GM18907 (cell line): Measurements from ENCODE around the gene HMGB3.
"Not testable (repeated sequence)": the region's sequence is repeated elsewhere in the genome, so short reads cannot be mapped to it uniquely, and the experiment has no call there.

ENCODE experiments used
- ATAC-seq: cut with Tn5 transposase; IDR thresholded peaks from one replicate; pipeline ENCODE4 v1.9.1; 2021; ENCODE audit warnings: mild to moderate bottlenecking, moderate library complexity; ENCODE audit not compliant: unreplicated experiment

The HMGB3 gene

DNA sequence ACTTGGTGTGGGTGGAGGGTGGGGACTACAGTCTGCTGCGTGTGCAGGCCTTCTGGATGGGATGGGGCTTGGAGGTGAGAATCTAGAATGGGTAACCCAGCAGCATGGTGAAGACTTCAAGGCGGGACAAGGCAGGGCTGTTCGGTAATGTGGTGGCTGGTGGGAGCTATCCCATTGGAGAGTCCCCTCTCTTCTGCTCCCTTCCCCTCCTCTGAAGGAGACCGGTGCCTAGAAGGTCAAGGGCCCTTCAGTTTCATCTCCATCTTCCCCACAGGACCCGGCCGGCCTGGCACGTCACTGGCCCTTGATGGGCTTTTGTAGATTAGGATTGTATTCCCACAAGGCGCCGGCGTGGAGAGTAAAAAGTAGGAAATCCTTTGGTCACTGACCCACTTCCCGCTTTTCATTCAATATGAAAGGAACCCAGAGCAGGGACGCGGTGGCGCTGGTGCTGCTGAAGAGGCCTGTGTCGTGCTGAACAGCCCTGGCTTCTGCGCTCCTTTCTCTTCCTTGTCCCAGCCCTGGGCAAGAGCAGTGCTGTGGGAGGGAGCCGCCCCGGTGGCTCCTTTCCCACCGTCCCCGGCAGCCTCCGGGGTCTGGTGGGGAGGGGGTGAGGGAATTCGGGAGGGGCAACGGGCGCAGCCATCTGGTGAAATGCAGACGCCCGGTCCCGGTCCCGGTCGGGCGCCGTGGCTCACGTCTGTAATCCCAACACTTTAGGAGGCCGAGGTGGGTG lies 7.3 kb upstream of the HMGB3 start:
- no peak for ATAC-seq

DNA sequence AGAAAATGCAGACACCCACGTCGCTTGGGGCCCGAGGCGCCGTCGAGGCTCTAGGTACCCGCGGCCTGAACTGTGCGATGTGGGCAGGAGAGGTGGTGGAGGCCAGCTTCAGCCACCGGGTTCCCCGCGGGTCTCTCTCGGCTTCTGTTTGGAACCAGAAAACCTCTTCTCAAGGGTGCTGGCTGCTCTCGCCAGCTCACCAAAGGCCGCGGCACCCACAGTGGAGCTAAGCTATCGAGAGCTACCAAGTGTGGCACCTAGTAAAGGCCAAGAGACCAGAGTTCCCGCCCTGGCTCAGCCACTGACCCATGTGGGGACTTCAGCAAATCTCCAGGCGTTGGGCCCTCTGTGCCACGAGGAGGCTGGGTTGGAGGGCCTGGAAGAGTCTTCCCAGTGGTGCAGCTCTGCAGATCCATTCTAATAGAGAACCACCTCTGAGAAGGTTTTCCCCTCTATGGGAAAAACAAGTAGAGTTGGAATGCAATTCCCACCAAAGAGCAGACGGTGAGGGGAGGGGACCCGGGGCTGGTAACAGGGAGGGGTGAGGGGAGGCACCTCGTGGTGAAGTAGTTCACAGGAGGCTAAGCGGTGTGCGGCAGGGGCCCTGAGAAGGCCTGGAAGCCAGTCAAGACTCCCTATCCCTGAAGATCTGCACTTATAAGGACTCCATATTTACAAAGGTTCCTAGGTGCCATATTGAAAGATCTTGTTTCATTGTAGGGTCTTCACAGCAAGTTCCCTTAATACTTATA lies 5.5 kb upstream of the HMGB3 start:
- no peak for ATAC-seq

DNA sequence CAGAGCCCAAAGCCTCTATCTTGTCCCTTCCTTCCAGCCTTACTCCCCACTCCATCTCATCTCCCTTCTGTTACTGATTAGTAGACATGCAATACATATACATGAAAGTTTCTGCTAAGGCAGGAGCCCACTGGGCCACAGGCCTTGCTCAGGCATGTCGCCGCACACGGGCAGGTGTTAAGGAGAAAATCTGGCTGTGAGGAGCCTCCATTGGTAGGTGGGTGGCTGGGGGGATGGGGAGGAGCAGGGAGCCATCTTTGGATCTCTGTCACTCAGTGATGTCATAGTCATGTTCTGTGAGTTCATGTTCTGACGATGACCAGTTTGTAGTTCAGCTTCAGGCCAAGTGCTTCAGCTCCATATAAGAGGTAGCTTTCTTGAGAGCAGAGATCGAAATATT lies 2.9 kb upstream of the HMGB3 start:
- no peak for ATAC-seq

DNA sequence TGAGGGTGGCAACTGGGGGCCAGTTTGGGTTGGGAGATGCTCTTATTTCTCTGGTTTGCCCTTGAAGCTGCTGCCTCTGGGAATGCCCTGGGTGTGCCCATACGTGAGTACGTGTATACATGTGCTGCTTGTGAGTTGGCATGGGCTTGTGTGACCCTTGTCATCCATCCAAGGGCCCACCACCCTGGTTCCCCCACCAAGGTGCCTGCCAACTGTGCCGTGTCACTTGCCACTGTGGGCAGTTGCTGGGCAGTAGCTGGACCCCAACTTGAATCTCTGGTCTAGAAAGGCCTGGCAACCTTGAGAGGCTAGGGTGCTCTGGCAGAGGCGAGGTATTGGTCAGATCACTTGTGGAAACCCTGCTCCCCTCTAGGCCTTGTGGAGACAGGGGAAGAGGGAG lies 2.4 kb upstream of the HMGB3 start:
- ATAC-seq = no peak

DNA sequence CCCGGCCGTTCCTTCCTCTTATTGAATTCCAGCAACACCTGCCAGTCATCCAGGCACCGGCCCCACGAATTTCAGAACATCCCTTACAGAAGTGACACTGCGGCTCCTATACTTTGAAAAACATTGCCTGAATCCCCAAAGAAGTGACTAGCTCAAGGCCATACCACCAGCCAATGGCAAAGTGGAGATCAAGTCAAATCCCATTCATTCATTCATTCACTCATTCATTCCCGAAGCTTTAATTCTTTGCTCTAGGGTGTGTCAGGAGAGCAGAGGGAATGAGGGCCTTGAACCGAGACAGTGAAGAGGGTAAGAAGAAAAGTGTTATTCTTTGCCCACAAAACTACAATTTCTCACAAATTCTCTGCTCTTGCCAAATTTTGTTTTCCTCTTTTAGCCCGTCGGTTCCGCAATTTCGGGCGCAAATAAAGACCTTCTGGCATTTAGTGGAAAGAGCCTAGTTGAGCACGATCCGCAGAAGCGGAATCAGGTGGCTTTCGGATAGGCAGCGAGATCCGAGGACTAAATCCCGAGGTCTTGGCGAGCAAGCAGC lies 824 bp upstream of the HMGB3 start:
- no peak for ATAC-seq

DNA sequence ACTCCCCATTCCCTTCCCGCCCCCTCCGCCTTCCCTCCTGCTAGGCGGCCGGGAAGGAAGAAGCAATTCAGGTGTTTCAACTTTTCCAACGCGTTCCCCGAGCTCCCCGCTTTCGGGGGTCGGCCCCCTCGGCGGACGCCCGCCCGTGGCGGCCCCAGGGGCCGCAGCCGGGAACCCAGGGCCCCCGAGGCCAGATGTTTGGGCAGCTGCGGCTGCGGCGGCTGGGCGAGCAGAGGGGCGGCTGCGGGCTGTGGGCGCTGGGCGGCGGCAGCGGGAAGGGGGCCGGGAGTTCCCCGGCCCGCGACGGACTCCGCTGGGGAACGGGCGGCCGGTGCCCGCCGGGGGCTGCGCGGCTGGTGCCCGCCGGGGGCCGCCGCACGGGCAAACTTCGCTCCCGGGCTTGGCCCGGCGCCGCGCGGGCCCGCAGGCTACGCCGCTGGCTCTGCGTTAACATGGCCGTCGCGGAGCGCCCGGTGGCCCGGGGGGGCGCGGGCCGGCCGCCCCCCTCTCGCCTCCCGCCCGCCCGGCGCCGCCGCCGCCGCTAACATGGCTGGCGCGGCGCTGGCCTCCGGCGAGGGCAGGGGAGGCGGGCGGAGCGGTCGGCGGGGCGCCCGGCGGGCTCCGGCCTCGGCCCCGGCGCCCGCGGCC lies 510 bp downstream of the HMGB3 start:
- peak; percentile 19 for ATAC-seq

DNA sequence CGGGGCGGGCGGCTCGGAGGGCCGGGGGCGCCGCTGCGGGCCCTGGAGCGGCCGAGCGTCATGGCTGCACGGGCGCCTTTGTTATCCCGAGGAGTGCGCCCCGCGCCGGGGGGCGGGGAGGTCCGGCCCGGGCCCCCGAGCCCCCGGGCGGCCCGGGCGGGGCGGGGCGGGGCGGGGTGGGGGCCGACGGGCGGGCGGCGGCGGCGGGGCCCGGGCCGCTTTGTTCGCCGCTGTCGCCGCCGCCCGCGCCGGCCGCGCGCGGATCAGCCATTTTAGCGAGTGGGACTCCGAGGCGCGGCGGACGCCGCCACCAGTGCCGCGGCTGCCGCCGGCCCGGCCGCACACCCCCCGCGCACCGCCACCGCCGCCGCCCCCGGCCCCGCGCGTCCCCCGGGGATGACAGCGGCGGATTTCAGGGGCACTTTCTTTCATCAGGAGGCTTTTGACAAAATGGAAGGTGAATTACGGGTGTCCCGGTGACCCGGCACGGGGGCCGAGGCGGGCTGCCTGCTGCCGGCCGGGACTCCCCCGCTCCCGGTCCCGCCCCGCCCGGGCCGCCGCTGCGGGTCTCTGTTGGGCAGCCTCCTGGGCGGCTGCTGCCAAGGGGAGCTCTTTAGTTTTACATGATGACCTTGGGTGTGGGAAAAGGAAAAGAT lies 1.2 kb downstream of the HMGB3 start:
- peak; percentile 22 for ATAC-seq

DNA sequence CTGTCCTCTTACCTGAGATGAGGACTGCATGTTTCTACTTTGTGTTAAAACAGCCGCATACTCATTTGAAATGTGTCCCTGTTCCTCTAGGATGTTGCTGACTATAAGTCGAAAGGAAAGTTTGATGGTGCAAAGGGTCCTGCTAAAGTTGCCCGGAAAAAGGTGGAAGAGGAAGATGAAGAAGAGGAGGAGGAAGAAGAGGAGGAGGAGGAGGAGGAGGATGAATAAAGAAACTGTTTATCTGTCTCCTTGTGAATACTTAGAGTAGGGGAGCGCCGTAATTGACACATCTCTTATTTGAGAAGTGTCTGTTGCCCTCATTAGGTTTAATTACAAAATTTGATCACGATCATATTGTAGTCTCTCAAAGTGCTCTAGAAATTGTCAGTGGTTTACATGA lies 4.6 kb downstream of the HMGB3 start:
- ATAC-seq = not testable (repeated sequence)

DNA sequence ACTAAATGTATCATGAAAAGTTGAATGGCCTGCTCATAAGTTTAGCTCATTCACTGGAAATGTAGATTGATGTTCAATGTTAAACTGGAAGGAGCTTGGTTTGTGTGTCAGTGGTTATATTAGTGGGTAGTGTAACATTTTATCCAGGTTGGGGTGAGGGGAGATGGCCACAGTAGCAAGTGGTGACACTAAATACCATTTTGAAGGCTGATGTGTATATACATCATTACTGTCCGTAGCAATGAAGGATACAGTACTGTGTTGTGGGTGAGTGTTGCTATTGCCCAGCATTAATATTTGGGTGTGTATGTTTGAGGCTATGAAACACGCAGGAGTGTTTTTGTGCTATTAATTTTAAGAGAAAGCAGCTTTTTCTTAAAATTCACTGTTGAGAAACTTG lies 6.3 kb downstream of the HMGB3 start:
- no peak for ATAC-seq

DNA sequence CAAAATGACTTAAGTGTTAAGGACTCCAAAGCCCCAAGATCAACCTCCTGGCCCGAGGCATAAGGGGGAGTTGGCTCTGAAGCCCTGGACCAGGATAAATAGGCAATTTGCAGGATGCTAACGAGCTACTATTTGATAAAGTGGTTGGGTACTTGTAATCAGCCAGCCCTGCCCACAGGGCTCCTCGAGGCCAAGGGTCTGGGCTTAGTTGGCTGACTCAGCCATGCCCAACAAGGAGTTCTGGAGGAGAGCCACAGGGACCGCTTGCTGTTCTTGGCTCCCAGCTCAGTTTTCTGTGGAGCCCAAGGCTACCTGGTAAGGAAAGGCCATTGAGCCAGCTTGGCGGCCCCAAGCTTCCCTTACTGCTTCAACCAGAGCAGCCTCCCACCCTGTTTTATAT lies 7.8 kb downstream of the HMGB3 start:
- ATAC-seq = no peak

DNA sequence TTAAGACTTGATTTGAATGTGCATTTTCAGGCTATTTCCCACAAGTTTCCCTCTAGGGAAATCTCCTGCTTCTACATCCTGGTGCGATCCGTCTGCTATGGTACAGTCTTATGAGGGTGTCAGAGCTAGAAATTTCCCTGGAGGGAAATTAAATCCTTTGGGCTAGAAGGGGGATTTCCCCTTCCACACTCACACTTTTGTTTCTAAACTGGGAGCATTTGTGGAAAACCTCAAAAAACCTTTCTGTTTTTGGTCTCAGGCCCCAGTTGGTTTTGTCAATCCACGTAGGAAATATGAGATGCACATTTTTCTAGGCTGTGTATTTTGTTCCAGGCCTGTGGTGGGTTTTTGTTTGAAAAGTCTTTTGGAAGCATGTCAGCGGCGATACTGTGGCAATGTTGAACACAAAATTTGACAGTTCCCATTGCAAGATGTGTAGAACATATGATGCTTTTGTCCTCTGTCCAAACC lies 17.8 kb downstream of the HMGB3 start:
- no peak for ATAC-seq

DNA sequence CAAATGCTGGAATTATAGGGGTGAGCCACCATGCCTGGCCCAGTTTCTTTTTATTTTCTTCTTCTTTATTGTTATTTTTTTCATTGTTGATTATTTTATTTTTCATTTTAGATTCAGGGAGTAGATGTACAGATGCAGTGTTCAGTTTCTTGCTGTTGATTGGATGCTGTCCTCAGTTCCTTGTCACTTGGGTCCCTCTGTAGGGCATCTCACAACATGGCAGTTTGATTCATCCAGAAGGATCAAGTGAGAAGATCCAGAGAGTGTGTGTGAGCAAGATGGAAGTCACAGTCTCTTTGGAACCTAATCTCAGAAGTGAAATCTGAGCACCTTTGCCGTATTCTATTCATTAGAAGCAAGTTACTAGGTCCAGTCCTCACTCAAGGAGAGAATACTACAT lies 20.9 kb downstream of the HMGB3 start:
- no peak for ATAC-seq

DNA sequence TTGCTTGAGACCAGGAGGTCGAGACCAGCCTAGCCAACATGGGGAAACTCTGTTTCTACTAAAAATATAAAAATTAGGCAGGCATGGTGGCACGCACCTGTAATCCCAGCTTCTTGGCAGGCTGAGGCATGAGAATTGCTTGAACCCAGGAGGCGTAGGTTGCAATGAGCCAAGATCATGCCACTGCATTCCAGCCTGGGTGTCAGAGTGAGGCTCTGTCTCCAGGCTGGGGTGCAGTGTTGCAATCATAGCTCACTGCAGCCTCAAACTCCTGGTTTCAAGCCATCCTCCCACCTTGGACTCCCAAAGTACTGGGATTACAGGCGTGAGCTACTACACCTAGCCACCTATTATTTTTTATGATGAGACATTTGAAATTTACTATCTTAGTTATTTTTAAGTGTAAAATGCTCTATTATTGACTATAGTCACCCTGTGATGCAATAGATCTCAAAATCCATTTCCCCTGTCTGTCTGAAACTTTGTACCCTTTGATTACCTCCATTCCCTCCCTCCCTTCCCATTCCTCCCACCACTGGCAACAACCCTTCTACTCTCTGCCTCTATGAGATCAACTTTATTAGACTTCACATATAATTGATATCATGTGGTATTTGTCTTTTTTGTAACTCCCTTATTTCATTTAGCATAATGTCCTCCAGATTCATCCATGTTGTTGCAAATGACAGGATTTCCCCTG lies 23.4 kb downstream of the HMGB3 start:
- no peak for ATAC-seq

DNA sequence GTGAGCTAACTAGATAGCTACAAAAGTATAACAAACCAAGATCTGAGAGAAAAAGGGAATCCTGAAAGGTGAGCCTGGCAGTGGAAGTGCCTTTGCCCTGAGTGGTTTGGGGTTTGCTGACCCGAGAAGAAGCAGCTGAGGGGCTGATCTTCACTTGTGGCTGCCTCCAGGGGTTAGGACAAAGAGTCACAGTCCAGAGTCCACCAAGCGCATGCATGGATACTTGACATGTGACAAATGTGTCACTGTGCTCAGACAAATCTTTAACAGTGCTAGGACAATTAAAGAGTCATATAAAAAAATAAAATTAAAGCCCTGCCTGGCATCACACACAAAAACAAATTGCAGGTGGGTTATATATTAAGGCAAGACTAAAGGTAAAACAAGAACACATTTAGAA lies 26.4 kb downstream of the HMGB3 start:
- ATAC-seq = no peak

DNA sequence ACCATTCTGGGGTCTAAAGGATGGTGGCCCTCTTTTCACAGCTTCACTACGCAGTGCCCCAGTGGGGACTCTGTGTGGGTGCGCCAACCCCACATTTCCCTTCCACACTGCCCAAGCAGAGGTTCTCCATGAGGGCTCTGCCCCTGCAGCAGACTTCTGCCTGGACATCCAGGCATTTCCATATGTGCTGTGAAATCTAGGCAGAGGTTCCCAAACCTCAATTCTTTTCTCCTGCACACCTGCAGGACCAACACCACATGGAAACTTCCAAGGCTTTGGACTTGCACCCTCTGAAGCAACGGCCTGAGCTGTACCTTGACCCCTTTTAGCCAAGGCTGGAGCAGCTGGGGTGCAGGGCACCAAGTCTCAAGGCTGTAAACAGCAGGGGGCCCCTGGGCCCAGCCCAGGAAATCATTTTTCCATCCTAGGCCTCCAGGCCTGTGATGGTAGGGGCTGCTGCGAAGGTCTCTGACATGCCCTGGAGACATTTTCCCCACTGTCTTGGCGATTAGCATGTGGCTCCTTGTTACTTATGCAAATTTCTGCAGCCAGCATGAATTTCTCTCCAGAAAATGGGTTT lies 30.1 kb downstream of the HMGB3 start:
- no peak for ATAC-seq

DNA sequence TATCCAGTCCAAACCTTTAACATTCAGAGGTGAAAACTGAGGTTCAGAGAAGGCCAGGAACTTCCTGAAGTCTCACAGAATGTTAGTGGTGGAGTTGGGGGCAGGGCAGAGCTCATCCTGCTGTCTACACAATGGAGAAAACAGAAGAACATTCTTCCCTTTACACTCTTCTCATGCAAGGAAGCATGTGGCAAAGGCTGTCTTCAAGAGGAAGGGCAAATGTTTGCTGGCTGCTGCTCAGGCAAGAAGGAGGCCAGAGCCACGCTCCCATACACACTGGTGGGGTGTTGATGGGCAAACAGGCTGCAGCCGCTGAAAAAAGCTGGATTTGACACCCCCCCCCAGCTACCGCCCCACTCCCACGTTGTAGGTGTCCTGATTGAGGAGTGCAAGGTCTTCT lies 32.5 kb downstream of the HMGB3 start:
- no peak for ATAC-seq

DNA sequence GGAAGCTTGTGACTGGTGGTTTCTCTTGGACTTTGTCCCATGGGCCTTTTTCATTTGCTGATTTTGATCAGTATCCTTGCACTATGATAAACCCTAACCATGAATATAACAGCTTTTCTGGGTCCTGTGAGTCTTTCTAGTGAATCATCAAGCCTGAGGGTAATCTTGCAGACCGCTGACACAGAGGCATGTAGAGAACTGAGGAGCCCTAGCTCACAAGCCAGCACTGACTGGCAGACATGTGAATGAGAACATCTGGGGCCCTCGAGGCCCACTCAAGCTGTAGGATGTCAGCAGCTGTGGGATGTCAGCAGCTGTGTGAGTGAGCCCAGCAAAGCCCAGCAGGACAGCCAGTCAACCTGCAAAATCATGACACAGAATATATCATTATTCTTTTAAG lies 36.7 kb downstream of the HMGB3 start:
- no peak for ATAC-seq

DNA sequence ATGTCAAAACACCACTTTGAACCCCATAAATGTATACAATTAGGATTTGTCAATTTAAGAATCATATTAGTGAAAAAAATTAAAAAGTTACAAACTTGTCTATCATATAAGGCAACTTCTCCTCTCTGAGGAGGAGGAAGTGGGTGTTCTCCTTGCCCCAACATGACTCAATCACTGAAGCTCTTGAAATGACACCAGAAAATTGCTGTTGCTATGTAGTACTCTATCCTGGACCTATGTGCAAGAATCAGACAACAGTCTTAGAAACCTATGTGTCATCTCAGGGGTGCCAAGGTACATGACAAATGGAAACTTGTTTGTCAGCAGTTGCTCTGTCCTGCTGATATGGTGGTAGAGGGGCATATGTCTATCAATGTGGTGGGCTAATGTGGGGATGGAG lies 47.7 kb downstream of the HMGB3 start:
- ATAC-seq = no peak

DNA sequence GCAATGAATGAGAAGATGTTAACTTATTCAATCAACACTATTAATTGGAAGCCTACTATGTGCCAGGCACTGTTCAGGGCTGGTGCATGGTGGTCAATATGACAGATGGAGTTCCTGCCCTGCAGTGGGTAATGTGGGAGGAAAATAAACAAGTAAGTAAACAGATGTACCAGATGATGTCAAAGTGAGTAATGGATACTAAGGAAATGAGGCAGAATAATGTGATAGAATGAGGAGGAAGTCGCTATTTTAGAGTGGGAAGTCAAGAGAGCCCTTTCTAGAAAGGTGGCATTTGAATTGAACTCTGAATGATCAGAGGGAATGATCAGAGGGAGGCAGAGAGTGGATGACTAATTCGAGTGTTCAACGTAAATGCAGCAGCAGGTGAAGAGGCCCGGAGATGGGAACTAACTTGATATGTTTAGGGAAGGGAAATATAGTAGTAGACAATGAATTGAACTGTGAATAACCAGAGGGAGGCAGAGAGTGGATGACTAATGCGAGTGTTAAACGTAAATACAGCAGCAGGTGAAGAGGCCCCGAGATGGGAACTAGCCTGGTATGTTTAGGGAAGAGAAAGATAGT lies 48.3 kb downstream of the HMGB3 start:
- no peak for ATAC-seq

DNA sequence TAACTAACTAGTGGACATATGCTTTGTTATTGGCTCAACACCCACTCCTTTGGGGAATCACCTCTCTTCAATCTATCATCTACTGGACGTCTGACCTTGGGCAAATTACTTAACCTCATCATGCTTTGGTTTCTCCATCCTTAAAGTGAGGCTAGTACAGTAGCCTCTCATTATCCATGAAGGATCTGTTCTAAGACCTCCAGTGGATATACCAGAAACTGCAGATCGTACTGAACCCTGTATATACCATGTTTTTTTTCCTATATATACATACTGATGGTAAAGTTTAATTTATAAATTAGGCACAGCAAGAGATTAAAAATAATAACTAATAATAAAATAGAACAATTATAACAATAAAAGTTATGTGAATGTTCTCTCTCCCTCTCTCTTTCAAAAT lies 56.2 kb downstream of the HMGB3 start:
- no peak for ATAC-seq
